HG03354 (cell line): ENCODE results near the gene EMC10.
"Not testable (repeated sequence)": the region's sequence is repeated elsewhere in the genome, so short reads cannot be mapped to it uniquely, and the experiment has no call there.

Experiments
- ATAC-seq: cut with Tn5 transposase; IDR thresholded peaks from one replicate; pipeline ENCODE4 v1.9.1; 2021; ENCODE audit warnings: mild to moderate bottlenecking; ENCODE audit not compliant: unreplicated experiment, poor library complexity, severe bottlenecking

Gene EMC10

GRCh38 chr19:50450369-50451222, 25.7 kb upstream of the EMC10 start:
- no peak for ATAC-seq

- no peak for ATAC-seq
These were observed 25.1 kb upstream of the EMC10 start for GRCh38 chr19:50451223-50451534.

DNA sequence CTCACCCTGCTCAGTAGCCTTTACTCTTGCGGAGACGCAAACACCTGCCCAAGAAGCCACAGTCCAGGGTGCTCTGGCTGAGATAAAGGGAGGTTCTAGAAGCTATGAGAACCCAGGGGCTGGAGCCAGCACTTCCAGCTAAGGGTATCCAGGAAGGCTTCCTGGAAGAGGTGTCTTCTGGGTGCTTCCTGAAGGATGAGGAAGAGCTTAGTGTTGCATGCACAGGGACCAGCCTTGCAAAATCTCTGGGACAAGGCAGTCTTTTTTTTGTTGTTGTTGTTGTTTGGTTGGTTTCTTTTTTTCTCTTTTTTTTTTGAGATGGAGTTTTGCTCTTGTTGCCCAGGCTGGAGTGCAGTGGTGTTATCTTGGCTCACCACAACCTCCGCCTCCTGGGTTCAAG, 23.1 kb upstream of the EMC10 start:
- no peak for ATAC-seq

DNA sequence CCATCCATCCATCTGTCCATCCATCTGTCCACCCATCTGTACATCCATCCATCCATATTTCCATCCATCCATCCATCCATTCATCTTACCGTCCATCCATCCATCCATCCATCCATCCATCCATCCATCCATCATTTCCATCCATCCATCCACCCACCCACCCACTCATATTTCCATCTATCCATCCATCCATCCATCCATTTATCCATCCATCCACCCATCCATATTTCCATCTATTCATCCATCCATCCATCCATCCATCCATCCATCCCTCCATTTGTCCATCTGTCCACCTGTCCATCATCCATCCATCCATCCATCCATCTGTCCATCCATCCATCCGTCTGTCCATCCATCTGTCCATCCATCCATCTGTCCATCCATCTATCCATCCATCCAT, 20.3 kb upstream of the EMC10 start:
- ATAC-seq, result no peak

DNA sequence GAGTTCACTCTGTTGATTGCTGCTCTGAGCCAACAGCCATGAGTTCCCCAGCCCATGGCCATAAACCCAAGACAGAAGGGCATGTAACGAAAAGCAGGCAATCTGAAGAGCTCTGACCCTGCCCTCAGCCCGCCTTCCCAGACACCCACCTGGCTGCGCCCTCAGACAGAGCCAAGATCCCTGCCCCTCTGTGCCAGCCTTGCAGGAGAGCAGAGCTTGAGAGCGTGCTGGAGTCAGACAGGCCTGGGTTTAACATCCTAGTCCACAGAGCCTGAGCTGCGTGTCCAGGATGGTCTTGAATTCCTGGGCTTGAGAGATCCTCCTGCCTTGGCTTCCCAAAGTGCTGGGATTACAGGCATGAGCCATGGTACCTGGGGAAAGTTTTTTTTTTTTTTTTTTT, 19.0 kb upstream of the EMC10 start:
- no peak for ATAC-seq

DNA sequence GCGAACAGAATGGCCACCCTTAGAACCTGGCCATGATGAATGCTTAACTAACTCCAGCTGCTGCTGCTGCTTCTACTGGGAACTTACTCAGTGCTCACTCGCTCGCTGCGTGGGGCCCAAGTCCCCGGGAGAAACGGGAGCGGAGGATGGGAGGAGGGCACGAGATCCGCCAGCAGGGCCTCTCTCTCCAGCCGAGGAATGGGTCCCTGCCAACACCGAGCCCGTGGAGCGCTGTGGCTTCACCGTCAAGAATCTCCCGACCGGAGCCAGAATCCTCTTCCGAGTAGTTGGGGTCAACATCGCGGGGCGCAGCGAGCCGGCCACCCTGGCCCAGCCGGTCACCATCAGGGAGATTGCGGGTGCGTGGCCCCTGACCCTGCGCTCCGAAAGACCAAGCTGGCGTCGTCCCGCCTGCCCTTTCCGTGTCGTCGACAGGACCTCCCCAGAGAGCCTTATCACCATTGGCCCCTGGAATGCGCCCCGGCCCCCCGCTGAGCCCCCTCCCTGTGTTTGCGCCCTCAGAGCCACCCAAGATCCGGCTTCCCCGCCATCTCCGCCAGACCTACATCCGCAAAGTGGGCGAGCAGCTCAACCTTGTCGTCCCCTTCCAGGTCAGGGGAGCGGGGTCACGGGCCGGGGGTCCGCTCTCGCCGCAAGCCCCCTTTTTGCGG, 17.8 kb upstream of the EMC10 start:
- ATAC-seq, result no peak

DNA sequence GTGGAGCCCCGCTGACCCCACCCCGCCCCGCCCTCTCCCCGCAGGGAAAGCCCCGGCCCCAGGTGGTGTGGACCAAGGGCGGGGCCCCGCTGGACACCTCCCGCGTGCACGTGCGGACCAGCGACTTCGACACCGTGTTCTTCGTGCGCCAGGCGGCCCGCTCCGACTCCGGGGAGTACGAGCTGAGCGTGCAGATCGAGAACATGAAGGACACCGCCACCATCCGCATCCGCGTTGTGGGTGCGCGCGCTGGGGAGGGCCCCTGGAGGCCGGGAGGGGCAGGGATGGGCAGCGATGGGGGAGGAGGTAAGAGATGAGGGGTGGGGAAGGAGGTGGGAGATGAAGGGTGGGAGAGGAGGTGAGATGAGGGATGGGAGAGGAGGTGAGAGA, 17.2 kb upstream of the EMC10 start:
- ATAC-seq, result no peak

DNA sequence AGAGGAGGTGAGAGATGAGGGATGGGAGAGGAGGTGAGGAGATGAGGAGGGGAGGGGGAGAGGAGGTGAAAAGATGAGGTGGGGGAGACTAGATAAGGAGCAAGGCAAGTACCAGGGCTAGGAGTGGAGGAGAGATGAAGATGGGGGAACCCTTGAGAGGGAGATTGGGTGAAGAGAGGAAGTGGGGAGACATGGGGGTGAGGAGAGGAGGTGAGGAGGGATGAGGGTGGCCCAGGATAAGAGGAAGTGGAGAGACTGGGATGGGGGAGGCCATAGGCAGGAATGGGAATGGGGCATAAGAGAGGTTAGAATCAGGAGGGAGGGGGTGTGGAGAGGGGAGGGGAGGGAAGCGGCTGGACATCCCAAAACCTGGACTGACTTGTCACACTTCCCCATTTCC, 16.7 kb upstream of the EMC10 start:
- ATAC-seq, result no peak

- ATAC-seq, result peak; percentile 74
These were observed 16.0 kb upstream of the EMC10 start for GRCh38 chr19:50460161-50460765.

GRCh38 chr19:50461066-50461875, 15.0 kb upstream of the EMC10 start:
- ATAC-seq, result peak; percentile 52

DNA sequence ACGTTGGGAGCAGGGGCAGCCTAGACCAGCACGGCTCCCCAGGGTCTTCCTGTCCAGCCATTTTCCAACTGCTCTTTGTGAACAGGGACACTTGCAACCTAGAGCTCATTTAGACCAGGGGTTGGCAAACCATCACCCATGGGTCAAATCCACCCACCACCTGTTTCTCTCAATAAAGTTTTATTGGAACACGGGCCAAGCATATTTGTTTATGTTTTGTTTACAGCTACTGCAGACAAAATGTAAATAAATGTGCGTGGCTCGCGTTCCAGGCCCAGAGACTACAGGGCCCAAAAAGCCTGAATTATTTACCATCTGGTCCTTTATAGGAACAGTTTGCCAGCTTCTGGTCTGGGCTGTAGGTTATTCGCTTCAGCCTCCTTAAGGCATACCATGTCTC, 13.3 kb upstream of the EMC10 start:
- ATAC-seq, result no peak

DNA sequence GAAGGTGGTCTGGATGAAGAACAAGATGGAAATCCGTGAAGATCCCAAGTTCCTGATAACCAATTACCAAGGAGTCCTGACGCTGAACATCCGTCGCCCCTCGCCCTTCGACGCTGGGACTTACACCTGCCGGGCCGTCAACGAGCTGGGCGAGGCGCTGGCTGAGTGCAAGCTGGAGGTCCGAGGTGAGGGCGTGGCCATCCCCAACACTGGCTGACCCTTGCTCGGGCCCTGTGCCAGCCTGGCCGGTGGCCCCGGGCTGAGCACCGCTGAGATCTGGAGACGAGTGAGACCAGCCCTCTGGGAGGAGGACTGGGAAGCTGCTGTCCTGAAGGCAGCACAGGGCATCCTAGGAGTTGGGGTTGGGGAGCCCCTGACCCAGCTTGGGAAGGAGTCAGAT, 12.0 kb upstream of the EMC10 start:
- no peak for ATAC-seq

- ATAC-seq, result no peak
These were observed 11.3 kb upstream of the EMC10 start for GRCh38 chr19:50465000-50465399.

GRCh38 chr19:50465986-50466705, 10.2 kb upstream of the EMC10 start:
- ATAC-seq, result no peak

- no peak for ATAC-seq
These were observed 9.6 kb upstream of the EMC10 start for GRCh38 chr19:50466706-50467039.

- no peak for ATAC-seq
These were observed 8.7 kb upstream of the EMC10 start for GRCh38 chr19:50467566-50467965.

- ATAC-seq, result no peak
These were observed 7.5 kb upstream of the EMC10 start for GRCh38 chr19:50468818-50469217.

DNA sequence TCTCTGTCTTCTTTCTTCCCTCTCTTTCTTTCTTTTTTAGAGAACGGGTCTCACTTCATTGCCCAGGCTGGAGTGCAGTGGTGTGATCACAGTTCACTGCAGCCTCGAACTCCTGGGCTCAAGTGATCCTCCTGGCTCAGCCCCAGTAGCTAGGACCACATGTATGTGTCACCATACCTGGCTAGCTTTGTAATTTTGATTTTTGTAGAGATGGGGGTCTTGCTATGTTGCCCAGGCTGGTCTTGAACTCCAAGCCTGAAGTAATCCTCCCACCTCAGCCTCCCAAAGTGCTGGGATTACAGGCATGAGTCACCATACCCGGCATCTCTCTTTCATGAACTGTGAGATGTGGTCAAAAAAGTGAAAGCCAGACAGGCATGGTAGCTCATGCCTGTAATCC, 3.0 kb upstream of the EMC10 start:
- not testable (repeated sequence) for ATAC-seq

- ATAC-seq, result no peak
These were observed 1.2 kb upstream of the EMC10 start for GRCh38 chr19:50475101-50475568.

- peak; percentile 18 for ATAC-seq
These were observed 527 bp upstream of the EMC10 start for GRCh38 chr19:50475736-50476223.
